HepG2 (cell line): ENCODE measurements around the gene KPNB1. TPM values are rescaled to one million over a fixed set of nuclear protein-coding genes. Genes with fewer than 3 reads are reported as not detected.

Source experiments
- ATAC-seq: fragments of 200-7000 bp; cut with Tn5 transposase; 3 replicates; pipeline ENCODE4 v1.9.1; 2020; ENCODE audit warnings: mild to moderate bottlenecking, moderate library complexity
- BruUV-seq: library from RNA; stranded (reverse); fragments of 400-500 nt; replicated peaks from 2 replicates; lab custom pipeline; 2021; lab: Mats Ljungman, UMichigan
- CTCF ChIA-PET: fragments of 300-600 bp; formaldehyde crosslinking; extraction: SDS; loops from one replicate; lab custom pipeline; 2021; ENCODE audit warnings: low total read pairs, inconsistent platforms, low intra/inter-chr PET ratio; lab: Yijun Ruan, JAX
- POLR2A ChIA-PET: fragments of 350-600 bp; sonication (Branson Sonifier 250); formaldehyde crosslinking; loops from one replicate; lab custom pipeline; 2020; ENCODE audit warnings: antibody characterized with exemption, inconsistent platforms; lab: Yijun Ruan, JAX
- DNase-seq: peaks from one replicate; pipeline ENCODE4 v3.0.0-alpha.2; 2015; ENCODE audit warnings: low spot score
- FAIRE-seq: peaks from 3 replicates; lab custom pipeline; 2011; peaks lifted over from hg19 to GRCh38; lab: Jason Lieb, UNC
- H2AFZ ChIP-seq: one replicate; pipeline ENCODE4 v1.6.1; 2011; ENCODE audit warnings: low read length, inconsistent platforms
- H3K27ac ChIP-seq: fragments of 300-600 bp; 3 replicates; pipeline ENCODE4 v1.8.0; 2011; ENCODE audit warnings: mixed run types, mild to moderate bottlenecking, mixed read lengths, low read length, inconsistent platforms; ENCODE audit not compliant: insufficient read depth; ENCODE audit errors: extremely low read length
- H3K27me3 ChIP-seq, 2 experiments: fragments of 200-600 bp in 1 of 2; 2 replicates in 1 of 2; 3 replicates in 1 of 2; pipeline versions ENCODE4 v1.6.0 to v1.8.0; 2011; ENCODE audit warnings: low read length in 2 of 2, mild to moderate bottlenecking in 2 of 2, moderate library complexity in 2 of 2, inconsistent platforms in 1 of 2; ENCODE audit not compliant: insufficient read depth in 2 of 2, control insufficient read depth in 1 of 2
- H3K36me3 ChIP-seq, 2 experiments: fragments of 200-600 bp in 1 of 2; replicated peaks in 1 of 2; 2 replicates in 1 of 2; 3 replicates in 1 of 2; pipeline versions ENCODE4 v1.5.1 to v1.8.0; 2011; ENCODE audit warnings: low read length in 2 of 2, inconsistent platforms in 1 of 2; ENCODE audit not compliant: insufficient read depth in 2 of 2, control insufficient read depth in 1 of 2
- H3K4me1 ChIP-seq: 2 replicates; pipeline ENCODE4 v1.5.1; 2012; ENCODE audit warnings: low read length, inconsistent platforms; ENCODE audit not compliant: insufficient read depth
- H3K4me2 ChIP-seq: 2 replicates; pipeline ENCODE4 v1.6.0; 2011; ENCODE audit warnings: low read depth, low read length, inconsistent platforms
- H3K4me3 ChIP-seq, 3 experiments: fragments of 200-600 bp in 1 of 3; sonication (generic), shearing (Covaris generic) in 1 of 3; replicated peaks in 1 of 3; 2 replicates each; pipeline ENCODE4 v1.5.1; 2011 to 2016; ENCODE audit warnings: low read length in 3 of 3, inconsistent platforms in 2 of 3, low read depth in 2 of 3, mild to moderate bottlenecking in 2 of 3, control low read depth in 1 of 3, mixed read lengths in 1 of 3; ENCODE audit not compliant: insufficient read depth in 1 of 3
- H3K79me2 ChIP-seq: one replicate; pipeline ENCODE4 v1.6.1; 2011; ENCODE audit warnings: low read length, inconsistent platforms; ENCODE audit not compliant: insufficient read depth
- H3K9ac ChIP-seq: 2 replicates; pipeline ENCODE4 v1.6.0; 2011; ENCODE audit warnings: mild to moderate bottlenecking, low read depth, low read length, inconsistent platforms; ENCODE audit not compliant: insufficient read depth
- H3K9me3 ChIP-seq: 2 replicates; pipeline ENCODE4 v1.5.1; 2012; ENCODE audit warnings: mild to moderate bottlenecking, low read length
- H4K20me1 ChIP-seq: 2 replicates; pipeline ENCODE4 v1.6.0; 2011; ENCODE audit warnings: inconsistent platforms, mild to moderate bottlenecking, low read length, moderate library complexity; ENCODE audit not compliant: insufficient read depth
- BHLHE40 ChIP-seq: IDR thresholded peaks from 2 replicates; pipeline ENCODE4 v1.6.1; 2011; ENCODE audit warnings: low read length, improper control_type of control experiment
- CREB1 ChIP-seq, 2 experiments: fragments of 450-650 bp in 1 of 2; IDR thresholded peaks; 2 replicates each; pipeline ENCODE4 v1.6.1; 2016 to 2017; ENCODE audit warnings: control low read depth in 1 of 2, mild to moderate bottlenecking in 1 of 2, missing compliant biosample characterization in 1 of 2, missing genetic modification characterization in 1 of 2
- FOXM1 ChIP-seq: sonication (generic); formaldehyde crosslinking; IDR thresholded peaks from 2 replicates; pipeline ENCODE4 v1.5.0; 2020; ENCODE audit warnings: missing genetic modification reagents
- HHEX ChIP-seq: IDR thresholded peaks from 2 replicates; pipeline ENCODE4 v1.6.1; 2016; ENCODE audit warnings: control low read depth
- KDM4B ChIP-seq: sonication (generic); formaldehyde crosslinking; IDR thresholded peaks from 2 replicates; pipeline ENCODE4 v1.4.0; 2020; ENCODE audit warnings: missing genetic modification reagents
- MIXL1 ChIP-seq: IDR thresholded peaks from 2 replicates; pipeline ENCODE4 v1.6.1; 2016
- MXD3 ChIP-seq: IDR thresholded peaks from 2 replicates; pipeline ENCODE4 v1.6.1; 2016; ENCODE audit warnings: mild to moderate bottlenecking, missing biosample characterization, missing genetic modification reagents
- SIN3B ChIP-seq: fragments of 150-350 bp; IDR thresholded peaks from 2 replicates; pipeline ENCODE4 v1.6.1; 2014; ENCODE audit warnings: low read length
- SRY ChIP-seq: sonication (generic); formaldehyde crosslinking; IDR thresholded peaks from 2 replicates; pipeline ENCODE4 v1.8.0; 2022; ENCODE audit warnings: mild to moderate bottlenecking, missing genetic modification reagents
- ZC3H13 ChIP-seq: sonication (generic); formaldehyde crosslinking; IDR thresholded peaks from 2 replicates; pipeline ENCODE4 v1.8.1; 2023; ENCODE audit warnings: mild to moderate bottlenecking, missing genetic modification reagents, moderate library complexity
- ZNF407 ChIP-seq: sonication (generic); formaldehyde crosslinking; IDR thresholded peaks from one replicate; pipeline ENCODE4 v1.5.1; 2020; ENCODE audit warnings: mild to moderate bottlenecking, missing genetic modification reagents; ENCODE audit errors: not compliant biosample characterization
- ZNF660 ChIP-seq: sonication (generic); formaldehyde crosslinking; IDR thresholded peaks from 2 replicates; pipeline ENCODE4 v1.5.1; 2020; ENCODE audit warnings: mild to moderate bottlenecking, low read depth, missing genetic modification reagents, borderline replicate concordance
- ZNF7 ChIP-seq: IDR thresholded peaks from 2 replicates; pipeline ENCODE4 v1.6.1; 2016; ENCODE audit warnings: missing biosample characterization, missing genetic modification reagents
- ZNF704 ChIP-seq: sonication (generic); formaldehyde crosslinking; IDR thresholded peaks from 2 replicates; pipeline ENCODE4 v1.8.1; 2023; ENCODE audit warnings: mild to moderate bottlenecking, inconsistent platforms, moderate library complexity, missing genetic modification reagents, borderline replicate concordance
- ZNF737 ChIP-seq: sonication (generic); formaldehyde crosslinking; IDR thresholded peaks from 2 replicates; pipeline ENCODE4 v1.5.0; 2020; ENCODE audit warnings: missing genetic modification reagents, mild to moderate bottlenecking, borderline replicate concordance
- WGBS: methylation state at CpG from one replicate; pipeline ENCODE4 v1.1.6; 2017; ENCODE audit warnings: low lambda C conversion rate; 5-methylcytosine and 5-hydroxymethylcytosine counted together
- in situ Hi-C: cut with HindIII; loops from 2 replicates; pipeline ENCODE4 v1.10.0; 2017; ENCODE audit warnings: low pct_unique_long_range_greater_than_20kb; ENCODE audit not compliant: extremely low pct_ligation_motif_present
- intact Hi-C: fragments of 100-400 bp; cut with micrococcal nuclease; formaldehyde crosslinking; loops from one replicate; pipeline ENCODE4 v1.10.0; 2022; ENCODE audit not compliant: unreplicated experiment
- polyA plus RNA-seq, 8 experiments: library from polyadenylated mRNA; depleted of rRNA in 3 of 8; stranded (reverse) in 7 of 8; unstranded in 1 of 8; fragments of >200 nt; fragmentation: Illumina TruSeq in 4 of 8; extraction: Trizol in 4 of 8; gene quantifications; 2 replicates each; pipeline versions ENCODE4 v1.2.1 to v1.2.3, GENCODE V29; 2011 to 2016; ENCODE audit warnings: low read depth in 4 of 8, missing spikeins in 1 of 8, mixed read lengths in 1 of 8; ENCODE audit not compliant: insufficient read depth in 1 of 8
- total RNA-seq, 5 experiments: library from RNA; depleted of rRNA; stranded (reverse); fragments of >200 nt; fragmentation: Illumina TruSeq; extraction: Trizol; gene quantifications; 2 replicates each; pipeline ENCODE4 v1.2.3, GENCODE V29; 2016; ENCODE audit warnings: low read depth in 1 of 5

The KPNB1 gene
- total and polyA plus RNA-seq, 2 of the 13 experiments (the other 11 are each of a cell fraction or from before 2014, with no cell fraction given): 164 to 424 TPM

GRCh38 chr17:47630614-47631013 lies 19.1 kb upstream of the KPNB1 start:
- no peaks in the 10 kb centered on the region for H3K27me3 ChIP-seq
- no peaks in the 10 kb centered on the region for H3K4me1 ChIP-seq
- H2AFZ ChIP-seq: no peak overlapping the region
- DNase-seq: no peak
- WGBS: 72% methylated on average over 2 of the region's 2 CpGs
- intact Hi-C loops: no loop called here
- TF ChIP-seq SIN3B (no peak), ZNF407 (no peak), ZC3H13 (CRISPR knock-in tag) (no peak), ZNF704 (CRISPR knock-in tag) (no peak), KDM4B (CRISPR knock-in tag) (no peak), CREB1 (IDR thresholded peaks at IDR 0.05) (no peak), CREB1 (CRISPR knock-in tag; IDR thresholded peaks at IDR 0.05) (no peak), MXD3 (CRISPR knock-in tag) (no peak), MIXL1 (CRISPR knock-in tag) (no peak), FOXM1 (CRISPR knock-in tag) (no peak), BHLHE40 (no peak), ZNF7 (CRISPR knock-in tag) (no peak), HHEX (CRISPR knock-in tag) (no peak), SRY (CRISPR knock-in tag) (no peak), ZNF737 (CRISPR knock-in tag) (no peak), ZNF660 (CRISPR knock-in tag) (no peak)
- no peaks in the 10 kb centered on the region for H3K9me3 ChIP-seq
- no peak overlapping the region for H3K27ac ChIP-seq
- H3K36me3 ChIP-seq: no peaks in the 10 kb centered on the region; a peak in 1 of 5 replicates
- no TSS peak for BruUV-seq
- ATAC-seq: no peak
- in situ Hi-C loops: no loop called here
- ChIA-PET POLR2A (interaction anchor here (1.3 kb wide), 1 partner anchor 19 kb away, joined by 3 read pairs; the partner anchor contains the start of gene KPNB1), CTCF (no interaction called here)
- no peak overlapping the region for H3K4me3 ChIP-seq
- no peak overlapping the region for H3K4me2 ChIP-seq
- H3K9ac ChIP-seq: no peak overlapping the region
- no peaks in the 10 kb centered on the region for H3K79me2 ChIP-seq
- no peaks in the 10 kb centered on the region for H4K20me1 ChIP-seq
- FAIRE-seq: no peak
